Right renal pelvis (tissue), 4 donors: ENCODE measurements around the gene TMTC2. TPM values are rescaled to one million over a fixed set of nuclear protein-coding genes. Genes with fewer than 3 reads are reported as not detected.

ENCODE experiments used
- DNase-seq, 4 donors: peaks; one replicate each; pipeline ENCODE4 v3.0.0-alpha.2; 2013; ENCODE audit warnings: low read depth in 4 of 4, low spot score in 3 of 4, missing footprints in 1 of 4
- polyA plus RNA-seq, 4 donors: library from polyadenylated mRNA; unstranded; fragments of 120-200 nt; gene quantifications; one replicate each; pipeline ENCODE4 v1.2.1, GENCODE V29; 2013; ENCODE audit not compliant: insufficient read length in 4 of 4

TMTC2 gene
- polyA plus RNA-seq, 4 donors: 35.9 to 42.2 (median 38.1) TPM

GRCh38 chr12:82872088-82872487, 185.4 kb downstream of the TMTC2 start:
- no peak for DNase-seq

DNA sequence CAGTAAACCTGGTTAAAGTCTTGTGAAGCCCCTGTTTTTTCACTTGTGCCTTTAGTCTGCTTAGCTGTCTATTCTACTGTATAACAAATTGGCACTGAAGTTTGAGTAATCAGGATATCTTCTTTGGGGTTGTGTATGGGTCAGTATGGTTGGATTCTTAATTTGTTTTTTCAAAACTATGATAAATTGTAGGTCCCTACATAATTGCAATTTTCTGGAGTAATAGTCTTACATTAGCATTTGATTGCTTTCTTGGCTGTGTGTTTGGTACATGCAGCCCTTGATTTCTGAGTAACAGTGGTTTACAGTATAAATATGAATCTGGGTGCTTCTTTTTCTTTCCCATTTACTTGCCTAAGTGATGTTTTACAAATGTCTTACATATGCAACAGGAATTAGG, 186.6 kb downstream of the TMTC2 start:
- no peak for DNase-seq

DNA sequence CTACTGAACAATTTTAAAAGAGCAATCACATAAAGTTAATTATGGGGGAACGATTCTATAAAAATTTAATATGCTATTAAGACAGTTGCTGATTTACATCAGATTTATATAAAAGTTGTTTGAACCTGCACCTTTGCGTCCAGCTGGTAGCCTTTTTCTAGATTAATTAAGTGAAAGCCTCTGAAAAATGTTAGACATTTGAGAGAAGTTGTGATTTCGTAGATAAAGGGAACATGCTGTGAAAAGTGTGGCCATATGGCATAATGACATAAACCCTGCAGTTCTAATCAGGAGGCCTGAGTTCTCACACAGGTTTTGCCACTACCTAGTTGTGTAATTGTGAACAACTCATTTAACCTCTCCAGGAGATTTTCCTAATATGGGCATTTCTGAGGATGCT, 187.2 kb downstream of the TMTC2 start:
- no peak for DNase-seq

DNA sequence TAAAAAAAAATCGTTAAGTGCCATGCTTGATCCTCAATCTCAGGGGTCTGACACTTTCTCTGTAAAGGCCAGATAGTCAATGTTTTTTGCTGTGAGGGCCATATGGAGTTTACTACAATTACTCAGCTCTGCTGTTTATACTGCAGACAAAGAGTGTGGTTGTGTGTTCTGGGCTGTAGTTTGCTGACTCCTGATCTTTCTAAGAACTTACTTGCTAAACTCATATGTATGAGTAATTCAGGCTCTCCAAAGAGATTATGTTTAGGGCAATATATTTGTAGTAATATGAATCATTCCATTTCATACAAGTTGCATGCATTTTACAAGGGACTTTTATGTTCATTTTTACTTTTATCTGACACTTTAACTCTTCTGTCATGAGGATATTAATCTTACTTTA, 188.2 kb downstream of the TMTC2 start:
- DNase-seq: no peak

DNA sequence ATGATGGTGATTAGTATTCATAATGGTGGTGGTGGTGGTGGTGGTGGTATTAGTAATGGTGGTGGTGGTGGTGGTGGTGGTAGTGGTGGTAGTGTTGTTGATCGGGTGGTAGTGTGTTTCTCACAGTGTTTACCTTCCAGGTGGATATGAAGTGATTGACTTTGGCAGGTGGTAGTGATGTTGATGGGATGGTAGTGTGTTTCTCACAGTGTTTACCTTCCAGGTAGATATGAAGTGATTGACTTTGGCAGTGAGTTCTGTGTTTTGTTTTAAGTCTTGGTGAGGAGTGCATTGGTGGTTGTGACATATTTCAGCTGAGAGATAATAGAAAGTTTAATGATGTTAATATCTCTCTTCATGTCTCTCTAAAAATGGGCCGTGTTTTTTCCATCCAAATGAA, 189.4 kb downstream of the TMTC2 start:
- DNase-seq: no peak

DNA sequence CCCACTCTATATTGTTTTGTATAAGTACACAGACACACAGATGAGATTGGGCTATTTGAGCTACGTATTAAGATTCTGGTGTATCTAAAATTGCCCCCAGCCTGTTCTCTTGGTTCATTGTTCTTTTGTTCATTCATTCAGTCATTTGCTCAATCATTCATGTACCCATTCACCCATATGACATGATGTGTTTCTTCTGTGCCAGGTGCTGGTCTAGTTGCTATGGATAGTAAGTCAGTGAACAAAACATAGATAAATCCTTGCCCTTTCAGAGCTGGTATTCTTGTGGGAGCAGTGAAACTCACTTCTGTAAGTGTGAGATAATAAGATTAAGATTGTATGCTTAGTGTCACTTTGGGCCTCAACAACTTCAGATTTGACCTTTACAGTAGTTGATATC, 191.3 kb downstream of the TMTC2 start:
- DNase-seq: no peak

DNA sequence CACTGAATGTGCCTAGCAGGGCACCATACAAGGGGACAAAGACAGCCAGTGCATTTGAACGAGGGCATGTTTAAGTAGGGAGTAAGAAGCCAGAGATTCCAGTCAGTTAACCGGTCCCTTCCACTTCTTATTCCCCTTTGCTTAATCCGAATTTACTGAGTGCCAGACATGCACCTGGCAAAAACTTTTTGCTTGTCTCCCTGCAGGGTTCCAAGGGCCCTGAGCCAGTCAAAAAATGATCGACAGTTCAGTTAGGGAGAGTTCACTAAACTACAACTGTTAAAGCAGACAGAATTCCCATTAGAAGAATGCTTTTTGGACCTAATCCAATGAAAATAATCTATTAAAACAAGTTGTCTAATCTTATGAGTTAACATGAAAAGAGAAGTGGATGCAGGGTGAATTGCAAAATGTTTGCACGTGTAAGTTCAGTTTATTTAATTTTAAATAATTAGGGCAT, 193.8 kb downstream of the TMTC2 start:
- no peak for DNase-seq

DNA sequence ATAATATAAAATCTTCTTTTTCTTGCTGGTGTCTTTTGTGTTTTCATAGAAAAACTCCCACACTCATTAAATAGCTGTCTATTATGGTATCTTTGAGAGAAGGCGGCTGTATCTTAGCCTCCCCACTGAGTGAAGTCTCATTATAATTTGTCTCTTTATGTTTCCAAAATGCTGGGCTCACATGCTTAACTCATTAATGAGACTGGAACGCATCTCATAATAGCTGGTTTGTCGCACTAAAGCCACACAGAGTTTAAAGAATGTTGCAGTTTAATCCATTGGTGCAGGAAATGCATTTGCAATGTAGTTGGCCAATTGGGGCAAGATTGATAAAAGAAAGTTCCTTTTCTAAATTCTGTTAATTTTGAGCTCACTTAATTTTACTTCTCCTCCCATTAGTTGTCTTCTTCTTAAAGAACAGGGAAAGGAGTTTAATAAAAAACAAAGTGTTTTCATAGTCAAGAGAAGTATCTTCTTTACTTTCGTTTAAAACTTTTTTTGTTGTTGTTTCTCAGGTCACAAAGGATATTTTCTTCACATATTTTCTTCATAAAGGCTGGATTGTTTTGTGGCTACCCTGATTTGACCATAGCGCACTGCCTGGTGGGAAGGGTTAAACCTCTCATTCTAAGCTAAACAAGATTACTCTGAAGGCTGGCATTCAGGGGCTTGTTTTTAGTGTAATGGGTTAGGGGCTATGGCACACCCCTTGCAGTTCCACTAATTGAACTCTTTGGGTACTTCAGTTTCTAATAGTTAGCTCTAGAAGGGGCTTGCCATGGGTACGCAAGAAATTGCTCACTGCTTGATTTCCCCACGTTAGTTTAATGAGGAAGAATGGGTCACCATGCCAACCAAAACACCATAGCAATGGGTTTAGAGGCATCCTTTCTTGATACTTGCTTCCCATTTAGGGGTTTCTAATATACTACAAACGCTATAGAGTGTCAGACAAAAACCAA, 197.0 kb downstream of the TMTC2 start:
- DNase-seq: no peak

- no peak for DNase-seq
These were observed 200.1 kb downstream of the TMTC2 start for GRCh38 chr12:82886671-82887340.

DNA sequence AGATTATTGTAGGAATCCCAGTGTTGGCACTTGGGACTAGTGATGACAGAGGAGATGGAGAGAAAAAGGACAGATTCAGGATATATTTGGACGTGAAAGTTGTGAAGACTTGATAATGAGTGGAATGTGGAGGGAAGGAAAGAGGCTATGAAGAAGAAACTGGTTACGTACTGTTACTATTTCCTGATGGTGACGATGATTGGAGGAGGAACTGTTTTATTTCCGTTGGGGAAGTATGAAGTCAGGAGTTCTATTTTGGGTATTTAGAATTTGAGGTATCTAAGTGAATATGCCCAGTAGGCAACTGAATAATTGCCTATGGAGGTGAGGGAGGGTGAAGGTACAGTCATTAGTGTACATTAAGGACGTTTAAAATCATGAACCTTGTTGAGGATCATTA, 207.2 kb downstream of the TMTC2 start:
- no peak for DNase-seq

DNA sequence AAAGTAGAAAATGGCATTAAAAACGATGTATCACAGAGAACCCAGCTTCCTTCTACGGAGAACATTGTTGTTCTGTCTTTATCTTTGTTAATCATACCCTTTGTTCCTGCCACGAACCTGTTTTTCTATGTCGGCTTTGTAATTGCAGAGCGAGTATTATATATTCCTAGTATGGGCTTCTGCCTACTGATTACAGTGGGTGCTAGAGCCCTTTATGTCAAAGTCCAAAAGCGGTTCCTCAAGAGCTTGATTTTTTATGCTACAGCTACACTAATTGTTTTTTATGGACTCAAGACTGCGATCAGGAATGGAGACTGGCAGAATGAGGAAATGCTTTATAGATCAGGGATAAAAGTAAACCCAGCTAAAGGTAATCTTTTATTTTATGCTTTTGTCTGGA, 209.6 kb downstream of the TMTC2 start:
- no peak for DNase-seq

GRCh38 chr12:82896979-82897378, 210.3 kb downstream of the TMTC2 start:
- DNase-seq: no peak

DNA sequence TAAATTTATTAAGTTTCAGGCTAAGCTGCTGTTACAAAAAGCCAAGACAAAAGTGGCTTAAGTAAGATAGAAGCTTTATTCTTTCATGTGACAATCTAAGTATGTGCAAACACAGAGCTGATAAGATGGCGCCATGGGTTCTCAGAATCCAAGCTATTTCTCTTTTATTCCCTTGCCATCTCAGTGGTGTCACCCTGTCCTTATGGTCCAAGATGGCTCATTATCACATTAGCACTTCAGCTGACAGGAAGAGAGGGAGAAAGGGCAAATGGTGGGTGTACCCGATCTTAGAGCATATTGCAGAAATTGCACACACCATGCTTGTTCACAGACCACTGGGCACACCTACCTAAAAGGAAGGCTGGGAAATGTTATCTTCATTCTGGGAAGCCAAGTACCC, 211.7 kb downstream of the TMTC2 start:
- no peak for DNase-seq

DNA sequence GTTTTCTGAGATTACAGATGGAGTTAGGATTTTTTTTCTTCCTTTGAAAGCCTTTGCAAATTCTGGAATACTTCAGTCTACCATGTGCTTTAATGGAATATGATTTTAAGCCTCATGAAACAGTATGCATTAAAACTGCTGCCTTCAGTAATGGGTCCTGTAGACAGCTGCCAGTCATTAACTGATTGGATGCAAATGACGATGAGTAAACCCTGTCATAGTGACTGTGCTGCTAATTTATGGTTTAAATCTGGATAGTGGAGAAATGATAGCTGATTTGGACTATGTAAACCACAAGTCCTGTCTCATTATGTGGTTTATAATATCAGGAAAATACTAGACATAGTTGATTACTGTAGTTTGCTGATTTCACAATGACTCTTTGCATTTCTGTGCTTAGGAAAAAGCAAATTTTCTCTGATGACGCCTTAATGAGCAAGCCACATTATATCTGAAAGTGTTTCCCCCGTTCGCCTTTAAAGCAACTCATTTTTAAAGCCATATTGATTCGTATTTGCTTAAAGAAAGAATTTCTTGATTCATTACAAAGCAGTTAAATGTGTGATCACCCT, 217.6 kb downstream of the TMTC2 start:
- no peak for DNase-seq

- no peak for DNase-seq
These were observed 223.7 kb downstream of the TMTC2 start for GRCh38 chr12:82910246-82910893.

GRCh38 chr12:82912406-82912805, 225.7 kb downstream of the TMTC2 start:
- DNase-seq: no peak

- no peak for DNase-seq
These were observed 232.8 kb downstream of the TMTC2 start for GRCh38 chr12:82919388-82920054.

- no peak for DNase-seq
These were observed 237.2 kb downstream of the TMTC2 start for GRCh38 chr12:82923935-82924334.

DNA sequence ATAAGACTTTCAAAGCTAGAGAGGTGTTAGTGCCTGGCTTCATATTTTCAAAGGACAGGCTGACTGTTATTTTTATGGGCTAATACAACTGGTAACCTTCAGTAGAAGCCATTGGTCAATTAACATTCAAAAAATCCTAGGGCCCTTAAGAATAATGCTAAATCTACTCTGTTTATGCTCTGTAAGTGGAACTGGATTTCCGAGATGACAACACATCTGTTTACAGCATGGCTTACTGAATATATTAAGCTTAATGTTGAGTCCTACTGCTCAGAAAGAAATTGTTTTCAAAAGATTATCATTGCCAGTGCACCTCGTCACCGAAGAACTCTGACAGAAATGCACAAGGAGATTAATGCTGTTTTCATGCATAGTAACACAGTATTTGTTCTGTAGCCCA, 239.9 kb downstream of the TMTC2 start:
- DNase-seq: no peak

DNA sequence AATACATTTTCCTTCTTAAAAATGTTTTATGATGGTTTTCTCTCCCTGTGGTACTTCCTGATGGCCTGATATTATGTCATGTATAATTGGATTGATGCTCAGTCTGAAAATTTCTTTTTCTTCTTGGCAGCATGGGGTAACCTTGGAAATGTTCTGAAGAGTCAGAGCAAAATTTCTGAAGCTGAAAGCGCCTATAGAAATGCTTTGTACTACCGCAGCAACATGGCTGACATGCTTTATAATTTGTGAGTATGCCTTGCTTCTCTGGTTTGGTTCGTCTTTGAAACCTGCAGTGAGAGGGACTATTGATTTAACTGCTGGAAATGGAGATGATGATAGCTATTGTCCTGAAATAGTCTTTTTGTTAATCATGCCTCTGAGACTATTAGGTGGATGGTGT, 243.6 kb downstream of the TMTC2 start:
- no peak for DNase-seq
